GM12892 (cell line): ENCODE results near the gene FMC1.

Experiments
- POLR2A ChIP-seq: IDR thresholded peaks from 2 replicates; pipeline ENCODE4 v1.6.1; 2011; ENCODE audit warnings: low read depth, low read length, control low read depth
- POLR2AphosphoS5 ChIP-seq: IDR thresholded peaks from 2 replicates; pipeline ENCODE4 v1.6.1; 2011; ENCODE audit warnings: low read depth, low read length, control low read depth
- TAF1 ChIP-seq: IDR thresholded peaks from 2 replicates; pipeline ENCODE4 v1.6.1; 2011; ENCODE audit warnings: low read depth, mild to moderate bottlenecking, control low read depth, low read length, borderline replicate concordance

DNA sequence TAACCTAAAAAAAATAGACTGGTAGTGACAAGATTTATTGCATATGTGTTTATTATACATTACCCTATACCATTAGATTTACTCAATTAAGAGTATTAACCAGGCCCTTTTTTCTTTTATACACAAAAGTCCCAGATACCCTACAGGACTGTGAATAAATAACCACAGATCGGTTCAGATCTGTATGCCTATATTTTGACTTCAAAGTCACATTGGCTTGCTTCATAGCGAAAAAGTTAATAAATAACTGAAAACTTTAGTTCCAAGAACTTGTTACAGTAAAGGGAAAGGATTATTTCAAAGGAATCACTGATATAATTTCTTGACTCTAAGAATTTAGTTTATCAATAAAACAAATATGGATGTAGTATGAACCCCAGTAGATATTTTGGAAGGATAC lies 41.8 kb upstream of the FMC1 start:
- TF ChIP-seq TAF1: no peak
- no peak for TF ChIP-seq POLR2A
- TF ChIP-seq POLR2AphosphoS5: no peak
